GM19193 (cell line): Measurements from ENCODE around the gene NUP54.

ENCODE experiments used
- POLR2A ChIP-seq: IDR thresholded peaks from 4 replicates; pipeline ENCODE4 v1.6.1; 2011; ENCODE audit not compliant: insufficient read depth, insufficient read length; ENCODE audit errors: extremely low read depth

NUP54 gene

GRCh38 chr4:76066546-76066945, 81.7 kb downstream of the NUP54 start:
- TF ChIP-seq POLR2A = no peak
